Measurements from ENCODE around the gene GPR3. TPM values are rescaled to one million over a fixed set of nuclear protein-coding genes. Genes with fewer than 3 reads are reported as not detected.

GPR3 gene
- total and polyA plus RNA-seq, 2 of the 13 experiments (the other 11 are each of a cell fraction or from before 2014, with no cell fraction given): 1.00 to 2.6 TPM

DNA sequence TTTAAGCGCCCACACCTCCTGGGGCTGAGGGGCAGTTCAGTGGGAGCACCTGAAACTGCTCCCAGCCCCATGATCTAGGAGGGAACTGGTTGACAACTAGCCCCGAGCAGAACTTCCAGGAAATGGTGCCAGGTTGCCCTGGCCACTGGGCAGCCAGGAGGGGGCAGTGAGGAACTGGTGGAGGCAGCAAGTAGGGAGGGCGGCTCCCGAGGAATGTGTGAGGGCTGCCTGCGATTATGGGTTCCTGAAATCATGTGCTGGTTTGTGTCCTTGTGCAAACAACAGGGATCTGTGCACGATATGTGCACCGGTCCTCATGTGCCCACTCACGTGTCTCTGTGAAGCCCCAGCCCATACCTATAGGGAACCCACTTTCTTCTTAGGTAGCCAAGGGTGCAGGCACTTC, 9.9 kb downstream of the GPR3 start (continued):
- TF ChIP-seq, protein P1, sequence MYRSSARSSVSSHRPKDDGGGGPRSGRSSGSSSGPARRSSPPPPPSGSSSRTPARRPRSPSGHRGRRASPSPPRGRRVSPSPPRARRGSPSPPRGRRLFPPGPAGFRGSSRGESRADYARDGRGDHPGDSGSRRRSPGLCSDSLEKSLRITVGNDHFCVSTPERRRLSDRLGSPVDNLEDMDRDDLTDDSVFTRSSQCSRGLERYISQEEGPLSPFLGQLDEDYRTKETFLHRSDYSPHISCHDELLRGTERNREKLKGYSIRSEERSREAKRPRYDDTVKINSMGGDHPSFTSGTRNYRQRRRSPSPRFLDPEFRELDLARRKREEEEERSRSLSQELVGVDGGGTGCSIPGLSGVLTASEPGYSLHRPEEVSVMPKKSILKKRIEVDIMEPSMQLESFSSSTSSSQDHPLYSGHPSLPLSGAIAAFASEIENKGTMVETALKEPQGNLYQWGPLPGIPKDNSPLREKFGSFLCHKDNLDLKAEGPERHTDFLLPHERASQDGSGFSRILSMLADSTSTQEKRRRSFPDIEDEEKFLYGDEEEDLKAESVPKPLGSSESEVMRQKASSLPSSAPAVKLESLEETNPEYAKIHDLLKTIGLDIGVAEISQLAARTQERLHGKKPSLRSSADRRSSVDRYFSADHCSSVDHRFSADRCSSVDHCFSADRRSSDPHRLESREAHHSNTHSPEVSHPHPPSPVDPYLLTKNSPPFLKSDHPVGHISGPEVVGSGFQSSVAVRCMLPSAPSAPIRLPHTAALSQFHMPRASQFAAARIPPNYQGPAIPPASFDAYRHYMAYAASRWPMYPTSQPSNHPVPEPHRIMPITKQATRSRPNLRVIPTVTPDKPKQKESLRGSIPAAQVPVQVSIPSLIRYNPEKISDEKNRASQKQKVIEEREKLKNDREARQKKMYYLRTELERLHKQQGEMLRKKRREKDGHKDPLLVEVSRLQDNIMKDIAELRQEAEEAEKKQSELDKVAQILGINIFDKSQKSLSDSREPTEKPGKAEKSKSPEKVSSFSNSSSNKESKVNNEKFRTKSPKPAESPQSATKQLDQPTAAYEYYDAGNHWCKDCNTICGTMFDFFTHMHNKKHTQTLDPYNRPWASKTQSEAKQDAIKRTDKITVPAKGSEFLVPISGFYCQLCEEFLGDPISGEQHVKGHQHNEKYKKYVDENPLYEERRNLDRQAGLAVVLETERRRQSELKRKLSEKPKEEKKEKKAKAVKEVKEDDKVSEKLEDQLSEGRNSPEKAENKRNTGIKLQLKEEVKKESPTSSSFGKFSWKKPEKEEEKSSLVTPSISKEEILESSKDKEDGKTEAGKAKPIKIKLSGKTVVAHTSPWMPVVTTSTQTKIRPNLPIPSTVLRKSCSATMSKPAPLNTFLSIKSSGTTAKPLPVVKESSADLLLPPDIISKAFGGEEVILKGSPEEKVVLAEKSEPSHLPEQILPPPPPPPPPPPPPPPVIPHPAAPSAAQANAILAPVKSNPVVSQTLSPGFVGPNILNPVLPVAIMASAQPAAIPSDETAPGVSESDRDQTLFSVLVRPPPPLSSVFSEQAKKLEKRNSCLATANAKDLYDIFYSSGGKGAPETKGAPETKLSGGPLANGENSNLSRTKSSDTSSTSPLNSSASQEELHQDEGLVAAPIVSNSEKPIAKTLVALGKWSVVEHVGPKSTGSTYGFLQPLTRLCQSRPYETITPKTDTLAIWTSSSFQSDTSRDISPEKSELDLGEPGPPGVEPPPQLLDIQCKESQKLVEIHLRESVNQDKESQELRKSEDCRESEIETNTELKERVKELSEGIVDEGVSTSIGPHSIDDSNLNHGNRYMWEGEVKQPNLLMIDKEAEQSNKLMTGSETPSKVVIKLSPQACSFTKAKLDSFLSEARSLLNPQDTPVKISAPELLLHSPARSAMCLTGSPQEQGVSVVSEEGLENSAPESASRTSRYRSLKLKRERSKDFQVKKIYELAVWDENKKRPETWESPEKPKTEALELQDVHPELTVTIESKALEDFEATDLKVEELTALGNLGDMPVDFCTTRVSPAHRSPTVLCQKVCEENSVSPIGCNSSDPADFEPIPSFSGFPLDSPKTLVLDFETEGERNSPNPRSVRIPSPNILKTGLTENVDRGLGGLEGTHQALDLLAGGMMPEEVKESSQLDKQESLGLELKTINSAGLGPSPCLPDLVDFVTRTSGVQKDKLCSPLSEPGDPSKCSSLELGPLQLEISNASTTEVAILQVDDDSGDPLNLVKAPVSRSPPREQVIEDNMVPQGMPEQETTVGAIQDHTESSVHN (CRISPR knock-in tag; IDR thresholded peaks at IDR 0.05): no peak
- peak; percentile 22; the same call in 1 of the 2 replicates for TF ChIP-seq ELF3 (CRISPR knock-in tag; IDR thresholded peaks at IDR 0.05)
- TF ChIP-seq, protein P2, sequence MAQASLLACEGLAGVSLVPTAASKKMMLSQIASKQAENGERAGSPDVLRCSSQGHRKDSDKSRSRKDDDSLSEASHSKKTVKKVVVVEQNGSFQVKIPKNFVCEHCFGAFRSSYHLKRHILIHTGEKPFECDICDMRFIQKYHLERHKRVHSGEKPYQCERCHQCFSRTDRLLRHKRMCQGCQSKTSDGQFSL (CRISPR knock-in tag; IDR thresholded peaks at IDR 0.05): no peak
- peak; percentile 85 for TF ChIP-seq AGO2 (optimal IDR thresholded peaks at IDR 0.05; ENCODE audit: low read depth, low read length)
- TF ChIP-seq SRSF1 (optimal IDR thresholded peaks at IDR 0.05; ENCODE audit: low read depth, low read length): no peak
- TF ChIP-seq CCAR2 (optimal IDR thresholded peaks at IDR 0.05; ENCODE audit: low read depth, low read length): no peak
- no peak for TF ChIP-seq KDM4B (CRISPR knock-in tag; IDR thresholded peaks at IDR 0.05)
- TF ChIP-seq, protein P3, sequence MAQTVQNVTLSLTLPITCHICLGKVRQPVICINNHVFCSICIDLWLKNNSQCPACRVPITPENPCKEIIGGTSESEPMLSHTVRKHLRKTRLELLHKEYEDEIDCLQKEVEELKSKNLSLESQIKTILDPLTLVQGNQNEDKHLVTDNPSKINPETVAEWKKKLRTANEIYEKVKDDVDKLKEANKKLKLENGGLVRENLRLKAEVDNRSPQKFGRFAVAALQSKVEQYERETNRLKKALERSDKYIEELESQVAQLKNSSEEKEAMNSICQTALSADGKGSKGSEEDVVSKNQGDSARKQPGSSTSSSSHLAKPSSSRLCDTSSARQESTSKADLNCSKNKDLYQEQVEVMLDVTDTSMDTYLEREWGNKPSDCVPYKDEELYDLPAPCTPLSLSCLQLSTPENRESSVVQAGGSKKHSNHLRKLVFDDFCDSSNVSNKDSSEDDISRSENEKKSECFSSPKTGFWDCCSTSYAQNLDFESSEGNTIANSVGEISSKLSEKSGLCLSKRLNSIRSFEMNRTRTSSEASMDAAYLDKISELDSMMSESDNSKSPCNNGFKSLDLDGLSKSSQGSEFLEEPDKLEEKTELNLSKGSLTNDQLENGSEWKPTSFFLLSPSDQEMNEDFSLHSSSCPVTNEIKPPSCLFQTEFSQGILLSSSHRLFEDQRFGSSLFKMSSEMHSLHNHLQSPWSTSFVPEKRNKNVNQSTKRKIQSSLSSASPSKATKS (CRISPR knock-in tag; IDR thresholded peaks at IDR 0.05): no peak
- 0 out of 2 replicates have a peak, but pooled peaks have one; percentile 17 for TF ChIP-seq FOXK1 (CRISPR knock-in tag; IDR thresholded peaks at IDR 0.05; ENCODE audit: borderline replicate concordance, low read depth)
- TF ChIP-seq RBAK (CRISPR knock-in tag; IDR thresholded peaks at IDR 0.05): no peak
- no peak for TF ChIP-seq ZNF724P (CRISPR knock-in tag; IDR thresholded peaks at IDR 0.05; ENCODE audit: borderline replicate concordance)
- TF ChIP-seq CBX1 (IDR thresholded peaks at IDR 0.05; ENCODE audit: low read depth): no peak
- TF ChIP-seq ZNF460 (CRISPR knock-in tag; IDR thresholded peaks at IDR 0.05; ENCODE audit: borderline replicate concordance): no peak
- TF ChIP-seq RCOR2 (CRISPR knock-in tag; IDR thresholded peaks at IDR 0.05): no peak
- no peak for TF ChIP-seq ZNF878 (CRISPR knock-in tag; IDR thresholded peaks at IDR 0.05)
- no peak for TF ChIP-seq ZSCAN31 (CRISPR knock-in tag; IDR thresholded peaks at IDR 0.05; ENCODE audit: low read depth)
- TF ChIP-seq RNF2 (conservative IDR thresholded peaks at IDR 0.05; ENCODE audit: low read depth): no peak
- no peak for TF ChIP-seq TBX3 (IDR thresholded peaks at IDR 0.05; ENCODE audit: borderline replicate concordance)
- TF ChIP-seq, protein P4, sequence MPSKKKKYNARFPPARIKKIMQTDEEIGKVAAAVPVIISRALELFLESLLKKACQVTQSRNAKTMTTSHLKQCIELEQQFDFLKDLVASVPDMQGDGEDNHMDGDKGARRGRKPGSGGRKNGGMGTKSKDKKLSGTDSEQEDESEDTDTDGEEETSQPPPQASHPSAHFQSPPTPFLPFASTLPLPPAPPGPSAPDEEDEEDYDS (CRISPR knock-in tag; IDR thresholded peaks at IDR 0.05): no peak
- TF ChIP-seq ZNF747 (CRISPR knock-in tag; IDR thresholded peaks at IDR 0.05; ENCODE audit: borderline replicate concordance): no peak
